PC-9 (cell line): Measurements from ENCODE around the gene RNF145. TPM values are rescaled to one million over a fixed set of nuclear protein-coding genes. Genes with fewer than 3 reads are reported as not detected.

Source experiments
- BruUV-seq: library from RNA; stranded (reverse); fragments of 400-500 nt; replicated peaks from 2 replicates; lab custom pipeline; 2021; lab: Mats Ljungman, UMichigan
- CTCF ChIA-PET: fragments of 300-600 bp; sonication (Branson Sonifier 250); formaldehyde crosslinking; loops from one replicate; lab custom pipeline; 2022; ENCODE audit warnings: antibody characterized with exemption; lab: Charles Lee
- POLR2A ChIA-PET: fragments of 300-600 bp; sonication (Branson Sonifier 250); formaldehyde crosslinking; loops from one replicate; lab custom pipeline; 2022; ENCODE audit warnings: antibody characterized with exemption; ENCODE audit not compliant: unreplicated experiment; lab: Charles Lee
- DNase-seq, 2 experiments: peaks; one replicate each; pipeline versions ENCODE4 v3.0.0 to v3.0.0-alpha.2; 2015 to 2022; ENCODE audit warnings: mixed read lengths in 1 of 2
- H2AFZ ChIP-seq: fragments of 200-600 bp; sonication (generic); 2 replicates; pipeline ENCODE4 v1.8.1; 2017; ENCODE audit warnings: antibody characterized with exemption
- H3F3A ChIP-seq: fragments of 200-600 bp; sonication (generic); 2 replicates; pipeline ENCODE4 v1.8.1; 2017; ENCODE audit warnings: antibody characterized with exemption, mild to moderate bottlenecking, low read depth; ENCODE audit not compliant: insufficient read depth
- H3K27ac ChIP-seq: fragments of 200-600 bp; sonication (generic); 2 replicates; pipeline ENCODE4 v1.6.1; 2016; ENCODE audit warnings: mixed run types
- H3K27me3 ChIP-seq: fragments of 200-600 bp; sonication (generic); 2 replicates; pipeline ENCODE4 v1.6.1; 2016; ENCODE audit warnings: low read depth, mixed run types; ENCODE audit not compliant: insufficient read depth
- H3K36me3 ChIP-seq: fragments of 200-600 bp; sonication (generic); 2 replicates; pipeline ENCODE4 v1.6.1; 2016; ENCODE audit warnings: low read depth, mixed run types
- H3K4me1 ChIP-seq: fragments of 200-600 bp; sonication (generic); replicated peaks from 2 replicates; pipeline ENCODE4 v1.6.1; 2016; ENCODE audit warnings: mixed run types; ENCODE audit not compliant: insufficient read depth
- H3K4me2 ChIP-seq: fragments of 200-600 bp; sonication (generic); 2 replicates; pipeline ENCODE4 v1.6.1; 2017; ENCODE audit warnings: mixed run types
- H3K4me3 ChIP-seq: fragments of 200-600 bp; sonication (generic); 2 replicates; pipeline ENCODE4 v1.6.1; 2016; ENCODE audit warnings: mixed run types
- H3K79me2 ChIP-seq: fragments of 200-600 bp; sonication (generic); 2 replicates; pipeline ENCODE4 v1.6.1; 2017; ENCODE audit warnings: low read depth, mixed run types
- H3K9me2 ChIP-seq: fragments of 200-600 bp; sonication (generic); 2 replicates; pipeline ENCODE4 v1.8.1; 2017; ENCODE audit warnings: mild to moderate bottlenecking; ENCODE audit not compliant: insufficient read depth
- H3K9me3 ChIP-seq: fragments of 200-600 bp; sonication (generic); 2 replicates; pipeline ENCODE4 v1.8.1; 2016; ENCODE audit warnings: low read depth; ENCODE audit not compliant: insufficient read depth
- H4K20me1 ChIP-seq: fragments of 200-600 bp; sonication (generic); 2 replicates; pipeline ENCODE4 v1.8.1; 2017; ENCODE audit not compliant: insufficient read depth
- CTCF ChIP-seq: fragments of 200-600 bp; sonication (generic); conservative IDR thresholded peaks from 2 replicates; pipeline ENCODE4 v1.6.1; 2017; ENCODE audit warnings: mixed run types, antibody characterized with exemption, mild to moderate bottlenecking, moderate library complexity
- EZH2 ChIP-seq: fragments of 200-600 bp; sonication (generic); IDR thresholded peaks from 2 replicates; pipeline ENCODE4 v1.8.0; 2017; ENCODE audit warnings: antibody characterized with exemption, low read depth
- intact Hi-C: fragments of 100-400 bp; cut with micrococcal nuclease; formaldehyde crosslinking; loops from one replicate; pipeline ENCODE4 v1.10.0; 2022; ENCODE audit not compliant: unreplicated experiment
- total RNA-seq: library from RNA; stranded (reverse); gene quantifications from 2 replicates; pipeline ENCODE4 v1.2.3, GENCODE V29; 2021

Gene RNF145
- total RNA-seq, 1 experiment from 2014 or later, result 54.5 TPM

GRCh38 chr5:159123700-159124099 lies 85.7 kb downstream of the RNF145 start:
- Histone ChIP-seq H4K20me1 (no peaks in the 10 kb centered on the region), H3K4me2 (no peak overlapping the region), H3K36me3 (no peaks in the 10 kb centered on the region), H3K9me2 (no peaks in the 10 kb centered on the region), H3K27me3 (peaks cover 69% of the 10 kb centered on the region), H3F3A (no peaks in the 10 kb centered on the region), H2AFZ (no peak overlapping the region), H3K27ac (no peak overlapping the region), H3K4me1 (no peaks in the 10 kb centered on the region), H3K4me3 (no peak overlapping the region), H3K9me3 (no peaks in the 10 kb centered on the region; the same call in 1 of the 2 replicates), H3K79me2 (no peaks in the 10 kb centered on the region)
- BruUV-seq, result no TSS peak
- POLR2A ChIA-PET, result interaction anchor here (0.6 kb wide), 1 partner anchor 141 kb away, joined by 3 read pairs; no protein-coding TSS in a partner anchor
- intact Hi-C loops, result no loop called here
- no peak for TF ChIP-seq CTCF
- TF ChIP-seq EZH2, result no peak
- no peak for DNase-seq
- CTCF ChIA-PET, result no interaction called here

- no peak overlapping the region for H3K27ac ChIP-seq
- DNase-seq, result no peak
- H3K4me1 ChIP-seq, result no peaks in the 10 kb centered on the region
- no peaks in the 10 kb centered on the region for H3K79me2 ChIP-seq
- H3K4me2 ChIP-seq, result no peak overlapping the region
- no peaks in the 10 kb centered on the region; the same call in 1 of the 2 replicates for H3K9me3 ChIP-seq
- no peaks in the 10 kb centered on the region for H4K20me1 ChIP-seq
- intact Hi-C loops, result no loop called here
- POLR2A ChIA-PET, result no interaction called here
- no peaks in the 10 kb centered on the region for H3K9me2 ChIP-seq
- TF ChIP-seq EZH2 (no peak), CTCF (no peak)
- no peak overlapping the region for H2AFZ ChIP-seq
- H3K27me3 ChIP-seq, result peaks cover 66% of the 10 kb centered on the region
- BruUV-seq, result no TSS peak
- CTCF ChIA-PET, result no interaction called here
- no peak overlapping the region for H3K4me3 ChIP-seq
- H3K36me3 ChIP-seq, result no peaks in the 10 kb centered on the region
- no peaks in the 10 kb centered on the region for H3F3A ChIP-seq
Measured at GRCh38 chr5:159123189-159123588, 86.2 kb downstream of the RNF145 start.

GRCh38 chr5:159121061-159121460 lies 88.3 kb downstream of the RNF145 start:
- Histone ChIP-seq H3K36me3 (no peaks in the 10 kb centered on the region), H3K79me2 (no peaks in the 10 kb centered on the region), H3F3A (no peaks in the 10 kb centered on the region), H2AFZ (no peak overlapping the region; the same call in 1 of the 2 replicates), H3K4me3 (no peak overlapping the region), H3K4me2 (no peak overlapping the region), H3K9me3 (no peaks in the 10 kb centered on the region; the same call in 1 of the 2 replicates), H3K27me3 (peaks cover 53% of the 10 kb centered on the region), H3K9me2 (no peaks in the 10 kb centered on the region), H4K20me1 (no peaks in the 10 kb centered on the region), H3K4me1 (no peaks in the 10 kb centered on the region), H3K27ac (no peak overlapping the region)
- no TSS peak for BruUV-seq
- DNase-seq, result no peak
- intact Hi-C loops, result no loop called here
- POLR2A ChIA-PET, result no interaction called here
- CTCF ChIA-PET, result no interaction called here
- no peak for TF ChIP-seq EZH2
- no peak for TF ChIP-seq CTCF
